Skeletal muscle satellite cell (primary cell): ENCODE data around the gene ZNF316.
A peak's percentile ranks its signal among the peaks of the same experiment; 100 is the strongest.
"Not testable (repeated sequence)": the region's sequence is repeated elsewhere in the genome, so short reads cannot be mapped to it uniquely, and the experiment has no call there.

Experiments used
- H3K27me3 ChIP-seq: 2 replicates; pipeline ENCODE4 v1.7.0; 2013; ENCODE audit warnings: low read length; ENCODE audit not compliant: control insufficient read depth, insufficient read depth
- H3K36me3 ChIP-seq: 2 replicates; pipeline ENCODE4 v1.7.0; 2013; ENCODE audit warnings: mild to moderate bottlenecking, control low read depth, low read length; ENCODE audit not compliant: insufficient read depth
- H3K4me1 ChIP-seq: 2 replicates; pipeline ENCODE4 v1.7.0; 2013; ENCODE audit warnings: low read length; ENCODE audit not compliant: control insufficient read depth, insufficient read depth
- H3K4me2 ChIP-seq: 2 replicates; pipeline ENCODE4 v1.7.0; 2013; ENCODE audit warnings: mild to moderate bottlenecking, low read length
- H3K4me3 ChIP-seq: 2 replicates; pipeline ENCODE4 v1.7.0; 2013; ENCODE audit warnings: low read length
- H3K9ac ChIP-seq: 2 replicates; pipeline ENCODE4 v1.7.0; 2013; ENCODE audit warnings: mild to moderate bottlenecking, low read depth, low read length, moderate library complexity
- H3K9me3 ChIP-seq: replicated peaks from 2 replicates; pipeline ENCODE4 v1.7.0; 2013; ENCODE audit warnings: mild to moderate bottlenecking, control low read depth, low read length

Gene ZNF316

DNA sequence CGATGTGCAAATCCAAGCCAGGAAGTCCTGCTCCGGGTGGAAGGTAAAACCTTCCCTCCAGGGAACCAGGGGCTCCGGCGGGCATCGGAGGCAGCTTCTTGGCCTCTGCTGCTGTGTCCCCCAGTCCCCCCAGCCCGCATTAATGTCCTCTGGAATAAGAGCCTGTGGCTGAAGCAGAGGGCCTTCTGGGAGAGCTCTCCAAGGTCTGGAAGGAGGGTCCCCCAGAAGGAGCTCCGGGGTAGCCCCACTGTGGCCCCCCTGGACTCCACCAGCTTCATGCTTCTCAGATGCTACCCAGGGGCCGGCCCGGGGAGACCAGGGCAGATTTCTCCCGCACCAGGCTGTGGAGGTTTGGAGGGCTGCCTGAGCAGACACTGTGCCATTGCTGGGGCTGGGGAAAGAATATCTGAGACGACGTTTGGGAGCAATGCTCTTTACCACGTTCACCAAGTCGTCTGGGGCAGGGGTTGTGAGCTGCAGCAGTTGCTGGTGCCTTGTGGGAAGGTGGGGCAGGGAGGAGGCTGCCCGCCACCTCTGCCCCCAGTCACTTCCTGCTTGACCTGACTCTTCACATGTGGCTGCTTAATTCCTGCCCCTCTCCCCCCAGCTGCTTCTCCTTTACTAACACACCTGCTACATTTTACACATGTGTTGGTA, 13.4 kb upstream of the ZNF316 start:
- Histone ChIP-seq H3K9ac (no peak overlapping the region), H3K9me3 (no peaks in the 10 kb centered on the region), H3K36me3 (no peaks in the 10 kb centered on the region), H3K27me3 (peaks cover 5% of the 10 kb centered on the region), H3K4me2 (no peak overlapping the region), H3K4me1 (no peaks in the 10 kb centered on the region), H3K4me3 (no peak overlapping the region)

DNA sequence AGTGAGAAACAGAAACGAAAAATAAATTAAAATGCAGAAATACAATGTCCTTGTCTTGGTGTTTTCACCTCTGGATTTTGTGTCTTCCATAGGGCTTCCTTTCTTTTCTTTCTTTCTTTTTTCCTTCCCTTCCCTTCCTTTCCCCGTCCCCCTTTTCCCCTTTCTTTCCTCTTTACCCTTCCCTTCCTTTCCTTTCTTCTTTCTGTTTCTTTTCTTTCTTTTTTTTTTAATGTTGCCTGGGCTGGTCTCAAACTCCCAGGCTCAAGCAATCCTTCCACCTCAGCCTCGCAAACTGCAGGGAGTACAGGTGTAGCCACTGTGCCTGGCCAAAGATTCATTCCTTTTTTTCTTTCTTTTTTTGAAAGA, 12.9 kb upstream of the ZNF316 start:
- H3K9me3 ChIP-seq, result no peaks in the 10 kb centered on the region
- no peak overlapping the region for H3K4me3 ChIP-seq
- H3K4me1 ChIP-seq, result no peaks in the 10 kb centered on the region
- H3K27me3 ChIP-seq, result peaks cover 5% of the 10 kb centered on the region
- H3K9ac ChIP-seq, result no peak overlapping the region
- H3K4me2 ChIP-seq, result no peak overlapping the region
- no peaks in the 10 kb centered on the region for H3K36me3 ChIP-seq

DNA sequence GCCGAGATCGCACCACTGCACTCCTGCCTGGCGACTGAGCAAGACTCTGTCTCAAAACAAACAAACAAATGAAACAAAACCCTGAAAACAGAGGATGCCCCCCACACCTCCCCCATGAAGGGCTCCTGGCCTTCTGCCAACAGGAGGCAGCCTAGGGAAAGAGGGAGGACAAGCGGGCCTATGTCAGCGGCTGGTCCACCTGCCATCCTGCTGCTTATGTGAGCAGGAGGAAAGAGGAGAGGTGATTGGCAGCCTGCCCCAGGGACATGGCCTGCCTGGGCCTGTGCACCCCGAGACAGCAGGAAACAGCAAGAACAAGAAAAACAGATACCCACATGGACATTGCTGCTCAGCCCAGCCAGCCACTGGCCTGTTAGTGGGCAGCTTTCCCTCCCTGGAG, 9.1 kb upstream of the ZNF316 start:
- no peaks in the 10 kb centered on the region for H3K9me3 ChIP-seq
- H3K9ac ChIP-seq, result no peak overlapping the region
- H3K4me3 ChIP-seq, result no peak overlapping the region
- no peaks in the 10 kb centered on the region for H3K4me1 ChIP-seq
- no peaks in the 10 kb centered on the region for H3K36me3 ChIP-seq
- no peaks in the 10 kb centered on the region for H3K27me3 ChIP-seq
- no peak overlapping the region for H3K4me2 ChIP-seq

DNA sequence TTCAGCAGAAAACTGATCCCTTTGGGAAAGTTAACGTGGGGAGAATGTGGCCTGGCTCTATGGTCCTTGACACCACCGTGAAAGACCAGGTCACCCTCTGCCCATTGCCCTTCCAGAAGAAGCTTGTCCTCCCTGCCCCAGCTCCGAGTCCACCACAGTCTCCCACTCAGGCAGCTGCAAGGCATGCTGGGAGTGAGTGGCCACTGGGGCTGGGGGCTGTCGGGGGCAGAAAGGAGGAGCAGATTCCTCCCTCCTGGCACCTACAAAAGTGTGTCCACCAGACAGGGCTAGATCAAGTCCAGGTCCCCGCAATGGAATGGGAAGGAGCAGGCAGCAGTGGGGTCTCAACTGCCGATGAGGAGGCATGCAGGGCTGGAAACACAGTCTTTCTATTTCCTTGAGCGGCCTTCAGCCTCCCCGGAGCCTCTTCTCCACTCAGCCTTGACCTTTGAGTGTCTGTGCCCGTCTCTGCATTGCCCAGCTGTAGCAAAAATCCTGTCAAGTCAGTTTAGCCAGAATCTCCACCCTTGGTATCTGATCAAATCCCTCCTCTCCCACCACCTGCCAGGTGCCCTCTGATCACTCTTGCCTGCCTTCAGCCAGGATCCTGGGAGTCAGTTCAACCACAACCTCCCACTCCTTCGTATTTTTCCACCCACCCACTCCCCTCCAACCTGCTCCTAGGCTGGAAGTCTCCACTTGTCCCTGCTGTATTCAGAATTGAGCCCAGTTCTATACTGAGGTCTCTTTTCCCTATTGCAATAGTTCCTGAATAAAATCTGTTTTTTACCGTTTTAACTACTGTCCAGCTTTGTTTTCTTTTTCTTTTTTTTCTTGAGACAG, 6.9 kb upstream of the ZNF316 start:
- Histone ChIP-seq H3K27me3 (no peaks in the 10 kb centered on the region), H3K4me3 (no peak overlapping the region), H3K36me3 (no peaks in the 10 kb centered on the region), H3K9me3 (no peaks in the 10 kb centered on the region), H3K9ac (no peak overlapping the region), H3K4me1 (no peaks in the 10 kb centered on the region), H3K4me2 (no peak overlapping the region)

DNA sequence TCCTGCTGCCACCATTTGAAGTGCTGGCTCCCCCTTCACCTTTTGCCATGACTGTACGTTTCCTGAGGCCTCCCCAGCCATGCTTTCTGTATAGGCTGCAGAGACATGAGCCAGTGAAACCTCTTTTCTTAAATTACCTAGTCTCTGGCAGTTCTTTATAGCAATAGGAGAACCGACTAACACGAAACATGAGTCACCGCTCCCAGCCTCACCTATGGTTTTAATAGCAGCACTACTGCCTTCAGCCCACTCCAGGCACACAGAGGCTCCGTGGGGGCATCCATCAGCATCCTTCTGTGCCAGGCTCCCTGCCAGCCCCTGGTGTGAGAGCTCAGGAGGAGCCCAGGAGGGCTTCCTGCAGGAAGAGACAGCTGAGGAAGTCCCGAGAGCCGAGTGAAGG, 5.5 kb upstream of the ZNF316 start:
- Histone ChIP-seq H3K27me3 (no peaks in the 10 kb centered on the region), H3K9me3 (no peaks in the 10 kb centered on the region), H3K9ac (no peak overlapping the region), H3K36me3 (no peaks in the 10 kb centered on the region), H3K4me3 (no peak overlapping the region), H3K4me1 (peaks cover 4% of the 10 kb centered on the region), H3K4me2 (no peak overlapping the region)

DNA sequence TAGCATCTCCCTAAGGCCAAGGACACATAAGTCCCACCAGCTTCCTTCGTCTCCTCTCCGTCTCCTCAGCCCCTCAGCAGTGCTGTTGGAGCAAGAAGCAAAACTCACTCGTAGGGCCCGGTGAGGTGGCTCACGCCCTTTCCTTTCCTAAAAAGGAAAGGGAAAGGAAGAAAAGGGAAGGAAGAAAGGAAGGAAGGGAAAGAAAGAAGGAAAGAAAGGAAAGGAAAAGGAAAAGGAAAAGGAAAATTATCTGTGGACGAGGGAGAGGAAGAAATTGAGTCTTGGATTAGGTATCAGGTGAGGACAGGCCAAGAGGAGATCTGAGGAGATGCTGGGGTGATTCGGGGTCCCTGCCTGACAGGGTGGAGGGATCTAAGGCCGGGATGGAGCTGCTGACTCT, 3.1 kb upstream of the ZNF316 start:
- H3K4me1 ChIP-seq, result peaks cover 15% of the 10 kb centered on the region
- H3K9ac ChIP-seq, result no peak overlapping the region
- H3K9me3 ChIP-seq, result no peaks in the 10 kb centered on the region
- H3K4me3 ChIP-seq, result no peak overlapping the region
- no peaks in the 10 kb centered on the region for H3K27me3 ChIP-seq
- H3K4me2 ChIP-seq, result no peak overlapping the region
- H3K36me3 ChIP-seq, result peaks cover 5% of the 10 kb centered on the region

DNA sequence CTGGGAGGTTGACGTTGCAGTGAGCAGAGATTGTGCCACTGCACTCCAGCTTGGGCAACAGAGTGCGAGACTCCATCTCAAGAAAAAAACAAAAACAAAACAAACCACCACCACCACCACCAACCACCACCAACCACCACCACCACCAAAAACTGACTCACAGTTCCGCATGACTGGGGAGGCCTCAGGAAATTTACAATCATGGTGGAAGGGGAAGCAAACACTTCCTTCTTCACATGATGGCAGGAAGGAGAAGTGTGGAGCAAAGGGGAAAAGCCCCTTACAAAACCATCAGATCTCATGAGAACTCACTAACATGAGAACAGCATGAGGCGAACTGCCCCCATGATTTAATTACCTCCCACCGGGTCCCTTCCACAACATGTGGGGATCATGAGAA, 2.1 kb upstream of the ZNF316 start:
- H3K4me2 ChIP-seq, H3K9ac ChIP-seq, H3K9me3 ChIP-seq: not testable (repeated sequence)

DNA sequence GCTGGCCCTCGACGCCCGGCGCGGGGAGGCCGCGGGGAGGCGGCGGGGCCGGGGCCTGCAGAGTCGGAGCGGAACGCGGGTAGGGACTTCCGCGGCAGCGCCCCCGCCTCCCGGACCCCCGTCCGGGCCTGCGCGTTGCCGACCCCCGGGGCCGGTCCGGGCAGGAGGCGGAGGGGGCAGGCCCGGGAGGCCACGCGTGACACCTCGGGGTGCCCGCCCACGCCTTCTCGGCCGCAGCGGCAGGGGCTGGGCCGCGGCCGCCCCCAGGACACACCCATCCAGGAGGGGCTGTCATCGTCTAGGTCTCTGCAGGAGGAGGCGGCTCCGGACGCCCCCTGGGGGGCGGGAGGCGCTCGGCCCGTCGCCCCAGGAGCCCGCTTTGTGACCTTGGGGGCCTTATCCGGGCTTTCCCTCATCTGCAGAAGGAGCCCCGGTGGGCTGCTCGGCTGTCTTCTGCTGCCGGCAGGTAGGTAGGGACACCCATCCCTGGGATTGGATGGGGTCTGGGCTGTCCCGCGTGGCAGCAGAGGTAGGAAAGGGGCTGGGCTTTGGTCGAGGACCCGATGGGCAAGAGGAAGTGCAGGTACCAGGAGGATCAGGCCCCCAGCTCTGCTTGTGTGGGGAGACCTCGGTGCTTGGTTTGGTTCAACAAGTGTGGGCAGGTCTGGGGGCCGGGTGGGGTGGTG, 569 bp downstream of the ZNF316 start:
- H3K4me3 ChIP-seq, result peak overlapping the region; percentile 76
- no peaks in the 10 kb centered on the region for H3K9me3 ChIP-seq
- peaks cover 29% of the 10 kb centered on the region for H3K36me3 ChIP-seq
- H3K27me3 ChIP-seq, result no peaks in the 10 kb centered on the region
- peaks cover 15% of the 10 kb centered on the region for H3K4me1 ChIP-seq
- peak overlapping the region; percentile 82 for H3K9ac ChIP-seq
- peak overlapping the region; percentile 98 for H3K4me2 ChIP-seq

More for the DNA sequence above, 2.1 kb upstream of the ZNF316 start:
- H3K36me3 ChIP-seq, result peaks cover 14% of the 10 kb centered on the region
- H3K27me3 ChIP-seq, H3K4me3 ChIP-seq: not testable (repeated sequence)
- peaks cover 15% of the 10 kb centered on the region for H3K4me1 ChIP-seq

DNA sequence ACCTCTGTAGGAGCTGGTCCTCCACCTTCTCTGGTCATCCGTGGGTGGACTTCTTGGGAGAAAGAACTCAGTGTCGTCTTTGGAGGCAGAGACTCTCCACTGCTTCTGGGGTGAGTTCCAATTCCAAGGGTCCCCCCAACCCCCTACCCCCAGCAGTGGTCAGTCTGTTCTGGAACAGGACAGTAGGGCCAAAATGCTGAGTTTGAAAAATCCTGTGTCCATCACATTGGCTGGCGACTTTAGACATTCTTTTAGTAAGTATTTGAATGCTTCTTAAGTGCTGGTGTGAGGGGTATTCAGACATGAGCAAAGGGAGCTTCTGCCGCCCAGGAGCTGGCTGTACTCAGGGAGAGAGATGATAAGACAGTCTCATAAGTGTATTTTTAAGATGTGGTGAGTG, 1.9 kb downstream of the ZNF316 start:
- Histone ChIP-seq H3K9ac (no peak overlapping the region), H3K36me3 (peaks cover 39% of the 10 kb centered on the region), H3K4me1 (peaks cover 15% of the 10 kb centered on the region)

DNA sequence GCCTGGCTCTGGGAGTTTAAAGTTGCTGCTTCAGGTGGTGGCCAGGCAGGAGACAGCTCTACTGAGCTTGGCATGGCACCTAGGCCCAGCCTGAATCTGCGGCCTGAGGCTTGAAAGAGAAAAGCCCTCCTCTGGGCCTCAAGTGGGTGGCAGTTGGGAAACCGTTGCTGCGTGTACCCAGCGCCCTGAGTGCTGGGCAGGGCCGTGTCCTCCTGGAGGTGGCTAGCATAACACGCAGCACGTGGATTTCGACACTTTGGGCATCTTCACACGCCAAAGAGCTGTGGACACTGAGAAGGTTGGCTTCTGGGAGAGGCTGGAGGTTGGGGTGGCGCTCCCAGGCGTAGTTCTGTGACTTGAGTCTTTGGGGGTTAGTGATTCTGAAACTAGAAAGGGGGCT, 2.5 kb downstream of the ZNF316 start:
- H3K9me3 ChIP-seq, result no peaks in the 10 kb centered on the region
- peaks cover 45% of the 10 kb centered on the region for H3K36me3 ChIP-seq
- H3K27me3 ChIP-seq, result no peaks in the 10 kb centered on the region
- H3K4me1 ChIP-seq, result peaks cover 15% of the 10 kb centered on the region
- H3K4me2 ChIP-seq, result no peak overlapping the region
- H3K9ac ChIP-seq, result no peak overlapping the region
- H3K4me3 ChIP-seq, result no peak overlapping the region

More for the DNA sequence above, 1.9 kb downstream of the ZNF316 start:
- H3K4me2 ChIP-seq, result peak overlapping the region; percentile 98
- H3K4me3 ChIP-seq, result peak overlapping the region; percentile 76
- H3K9me3 ChIP-seq, result no peaks in the 10 kb centered on the region
- no peaks in the 10 kb centered on the region for H3K27me3 ChIP-seq

DNA sequence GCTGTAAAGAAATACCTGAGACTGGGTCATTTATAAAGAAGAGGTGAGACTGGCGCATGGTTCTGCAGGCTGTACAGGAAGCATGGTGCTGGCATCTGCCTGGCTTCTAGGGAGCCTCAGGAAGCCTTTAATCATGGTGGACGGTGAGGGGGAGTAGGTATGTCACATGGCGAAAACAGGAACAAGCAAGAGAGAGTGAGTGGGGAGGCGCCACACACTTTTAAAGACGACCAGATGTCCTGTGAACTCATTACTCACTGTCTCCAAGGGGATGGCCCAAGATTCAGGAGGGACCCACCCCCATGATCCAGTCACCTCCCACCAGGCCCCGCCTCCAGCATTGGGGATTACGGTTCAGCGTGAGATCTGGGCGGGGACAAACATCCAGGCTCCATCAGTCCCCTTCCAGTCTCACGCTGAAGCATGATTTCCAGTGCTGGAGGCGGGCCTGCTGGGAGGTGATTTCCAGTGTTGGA, 3.2 kb downstream of the ZNF316 start:
- Histone ChIP-seq H3K36me3 (peaks cover 50% of the 10 kb centered on the region), H3K27me3 (no peaks in the 10 kb centered on the region)

More for the DNA sequence above, 3.2 kb downstream of the ZNF316 start:
- H3K4me3 ChIP-seq, result no peak overlapping the region
- no peaks in the 10 kb centered on the region for H3K9me3 ChIP-seq
- H3K4me1 ChIP-seq, result peaks cover 15% of the 10 kb centered on the region
- H3K4me2 ChIP-seq, result no peak overlapping the region
- no peak overlapping the region for H3K9ac ChIP-seq
